RWPE2 (cell line): ENCODE data around the gene CFAP20.

ENCODE experiments used
- ATAC-seq: fragments of 200-7000 bp; cut with Tn5 transposase; 3 replicates; pipeline ENCODE4 v1.9.1; 2021; ENCODE audit warnings: low read depth
- DNase-seq: peaks from one replicate; pipeline ENCODE4 v3.0.0-alpha.2; 2020; ENCODE audit warnings: low spot score
- H3K27ac ChIP-seq: fragments of 450-650 bp; 2 replicates; pipeline ENCODE4 v1.5.1; 2017; ENCODE audit warnings: mild to moderate bottlenecking; ENCODE audit not compliant: poor library complexity, severe bottlenecking
- H3K27me3 ChIP-seq: fragments of 250-450 bp; sonication (Bioruptor Pico); 2 replicates; pipeline ENCODE4 v1.5.1; 2021; ENCODE audit warnings: mild to moderate bottlenecking, moderate library complexity; ENCODE audit not compliant: insufficient read depth, poor library complexity, severe bottlenecking
- H3K36me3 ChIP-seq: fragments of 250-450 bp; sonication (Bioruptor Pico); 2 replicates; pipeline ENCODE4 v1.5.1; 2020; ENCODE audit warnings: low read depth, mild to moderate bottlenecking, moderate library complexity
- H3K4me1 ChIP-seq: fragments of 250-450 bp; sonication (Bioruptor Pico); 2 replicates; pipeline ENCODE4 v1.5.1; 2021; ENCODE audit warnings: mild to moderate bottlenecking, moderate library complexity; ENCODE audit not compliant: insufficient read depth, poor library complexity, severe bottlenecking
- H3K4me3 ChIP-seq: fragments of 250-450 bp; sonication (Bioruptor Pico); 2 replicates; pipeline ENCODE4 v1.5.1; 2021; ENCODE audit warnings: mild to moderate bottlenecking, moderate library complexity; ENCODE audit not compliant: severe bottlenecking
- H3K9me3 ChIP-seq: fragments of 250-450 bp; sonication (Bioruptor Pico); 2 replicates; pipeline ENCODE4 v1.5.1; 2021; ENCODE audit warnings: mild to moderate bottlenecking, moderate library complexity; ENCODE audit not compliant: severe bottlenecking
- TF ChIP-seq, protein P1 (sequence below): fragments of 450-650 bp; IDR thresholded peaks from one replicate; pipeline ENCODE4 v1.5.1; 2017; ENCODE audit warnings: mild to moderate bottlenecking, moderate library complexity; ENCODE audit not compliant: poor library complexity, severe bottlenecking

Gene CFAP20

DNA sequence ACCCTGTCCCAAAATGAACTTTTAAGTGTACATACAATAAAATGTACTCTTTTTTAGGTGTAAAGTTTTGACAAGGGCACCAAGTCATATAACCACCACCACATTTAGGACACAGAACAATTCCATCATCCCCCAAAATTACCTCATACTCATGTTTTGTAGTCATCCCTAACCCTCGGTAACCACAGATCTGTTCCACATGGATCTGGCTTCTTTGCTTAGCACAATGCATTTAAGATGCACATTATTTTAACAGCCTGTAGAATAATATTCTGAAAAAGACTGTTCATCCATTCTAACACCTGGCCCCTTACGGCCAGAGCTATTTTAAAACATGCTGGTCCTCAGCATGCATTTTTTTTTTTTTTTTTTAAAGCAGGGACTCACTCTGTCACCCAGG, 25.2 kb upstream of the CFAP20 start:
- H3K4me3 ChIP-seq, result no peak overlapping the region
- ATAC-seq (no peak), DNase-seq (no peak)
- no peaks in the 10 kb centered on the region for H3K27me3 ChIP-seq
- no peaks in the 10 kb centered on the region for H3K9me3 ChIP-seq
- H3K4me1 ChIP-seq, result no peaks in the 10 kb centered on the region
- peaks cover under 1% of the 10 kb centered on the region; the same call in 1 of the 2 replicates for H3K36me3 ChIP-seq
- TF ChIP-seq, protein P1, sequence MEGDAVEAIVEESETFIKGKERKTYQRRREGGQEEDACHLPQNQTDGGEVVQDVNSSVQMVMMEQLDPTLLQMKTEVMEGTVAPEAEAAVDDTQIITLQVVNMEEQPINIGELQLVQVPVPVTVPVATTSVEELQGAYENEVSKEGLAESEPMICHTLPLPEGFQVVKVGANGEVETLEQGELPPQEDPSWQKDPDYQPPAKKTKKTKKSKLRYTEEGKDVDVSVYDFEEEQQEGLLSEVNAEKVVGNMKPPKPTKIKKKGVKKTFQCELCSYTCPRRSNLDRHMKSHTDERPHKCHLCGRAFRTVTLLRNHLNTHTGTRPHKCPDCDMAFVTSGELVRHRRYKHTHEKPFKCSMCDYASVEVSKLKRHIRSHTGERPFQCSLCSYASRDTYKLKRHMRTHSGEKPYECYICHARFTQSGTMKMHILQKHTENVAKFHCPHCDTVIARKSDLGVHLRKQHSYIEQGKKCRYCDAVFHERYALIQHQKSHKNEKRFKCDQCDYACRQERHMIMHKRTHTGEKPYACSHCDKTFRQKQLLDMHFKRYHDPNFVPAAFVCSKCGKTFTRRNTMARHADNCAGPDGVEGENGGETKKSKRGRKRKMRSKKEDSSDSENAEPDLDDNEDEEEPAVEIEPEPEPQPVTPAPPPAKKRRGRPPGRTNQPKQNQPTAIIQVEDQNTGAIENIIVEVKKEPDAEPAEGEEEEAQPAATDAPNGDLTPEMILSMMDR, result no peak
- H3K27ac ChIP-seq, result no peak overlapping the region

DNA sequence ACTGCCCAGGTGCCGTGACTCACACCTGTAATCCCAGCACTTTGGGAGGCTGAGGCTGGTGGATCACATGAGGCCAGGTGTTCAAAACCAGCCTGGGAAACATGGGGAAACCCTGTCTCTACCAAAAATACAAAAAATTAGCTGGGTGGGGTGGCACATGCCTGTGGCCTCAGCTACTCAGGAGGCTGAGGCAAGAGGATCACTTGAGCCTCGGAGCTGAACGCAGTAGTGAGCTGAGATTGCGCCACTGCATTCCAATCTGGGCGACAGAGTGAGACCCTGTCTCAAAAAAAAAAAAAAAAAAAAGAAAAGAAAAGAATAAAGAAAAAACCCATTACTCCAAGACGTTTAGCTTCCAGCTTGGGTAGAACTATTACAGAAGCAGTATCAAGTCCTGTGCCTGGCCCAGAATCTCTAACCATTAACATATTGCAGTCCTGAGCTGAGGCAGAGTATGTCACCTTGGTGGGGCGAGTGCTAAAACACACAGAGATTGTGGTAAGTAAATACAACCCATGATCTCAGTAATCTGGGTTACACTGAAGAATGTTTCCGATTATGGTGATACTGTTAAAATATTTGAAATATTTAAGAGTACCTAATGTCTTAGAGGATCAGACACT, 23.2 kb upstream of the CFAP20 start:
- H3K36me3 ChIP-seq, result no peaks in the 10 kb centered on the region
- DNase-seq, result no peak
- TF ChIP-seq, protein P1, result no peak
- no peak overlapping the region for H3K27ac ChIP-seq
- no peak overlapping the region for H3K4me3 ChIP-seq
- no peaks in the 10 kb centered on the region for H3K4me1 ChIP-seq
- no peaks in the 10 kb centered on the region for H3K9me3 ChIP-seq
- ATAC-seq, result no peak
- no peaks in the 10 kb centered on the region for H3K27me3 ChIP-seq

DNA sequence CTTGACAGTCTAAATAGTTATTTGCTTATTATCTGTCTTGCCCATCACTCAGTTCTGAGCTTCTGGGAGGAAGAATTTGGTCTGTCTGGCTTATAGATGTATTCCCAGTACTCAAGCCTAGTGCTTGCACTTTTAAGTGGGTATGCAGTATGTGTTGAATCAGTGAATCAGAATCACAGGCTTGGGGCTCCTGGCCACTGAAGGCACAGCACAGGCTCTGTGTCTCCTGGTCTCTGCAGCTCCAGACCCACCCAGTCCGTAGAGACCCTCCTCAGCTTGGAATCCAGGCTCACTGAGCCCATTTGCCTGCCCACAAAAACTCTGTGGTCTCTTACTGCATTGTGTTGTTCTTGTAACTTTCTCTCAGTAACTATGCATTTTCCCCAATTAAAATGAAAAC, 19.3 kb upstream of the CFAP20 start:
- no peak for ATAC-seq
- Histone ChIP-seq H3K36me3 (no peaks in the 10 kb centered on the region), H3K4me1 (no peaks in the 10 kb centered on the region), H3K27ac (no peak overlapping the region), H3K4me3 (no peak overlapping the region), H3K27me3 (no peaks in the 10 kb centered on the region), H3K9me3 (no peaks in the 10 kb centered on the region)
- no peak for DNase-seq
- TF ChIP-seq, protein P1, result no peak

DNA sequence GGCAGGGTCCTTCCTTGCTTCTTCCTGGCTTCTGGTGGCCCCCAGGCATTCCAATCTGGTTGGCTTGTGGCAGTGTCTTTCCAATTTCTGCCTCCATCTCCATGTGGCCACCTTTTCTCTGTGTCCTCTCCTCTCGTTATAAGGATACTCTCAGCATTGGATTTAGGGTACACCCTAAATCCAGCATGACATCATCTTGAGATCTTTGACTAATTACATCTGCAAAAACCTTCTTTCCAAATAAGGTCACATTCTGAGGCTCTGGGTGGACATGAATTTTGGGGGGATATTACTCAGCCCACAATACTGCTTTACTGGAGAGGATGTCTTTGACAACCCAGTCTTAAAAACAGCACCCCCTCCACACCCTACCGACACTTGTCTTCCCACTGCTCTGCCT, 18.9 kb upstream of the CFAP20 start:
- DNase-seq, result no peak
- TF ChIP-seq, protein P1, result no peak
- H3K9me3 ChIP-seq, result no peaks in the 10 kb centered on the region
- H3K4me1 ChIP-seq, result no peaks in the 10 kb centered on the region
- H3K27ac ChIP-seq, result no peak overlapping the region
- H3K27me3 ChIP-seq, result no peaks in the 10 kb centered on the region
- H3K4me3 ChIP-seq, result no peak overlapping the region
- ATAC-seq, result no peak
- H3K36me3 ChIP-seq, result no peaks in the 10 kb centered on the region

DNA sequence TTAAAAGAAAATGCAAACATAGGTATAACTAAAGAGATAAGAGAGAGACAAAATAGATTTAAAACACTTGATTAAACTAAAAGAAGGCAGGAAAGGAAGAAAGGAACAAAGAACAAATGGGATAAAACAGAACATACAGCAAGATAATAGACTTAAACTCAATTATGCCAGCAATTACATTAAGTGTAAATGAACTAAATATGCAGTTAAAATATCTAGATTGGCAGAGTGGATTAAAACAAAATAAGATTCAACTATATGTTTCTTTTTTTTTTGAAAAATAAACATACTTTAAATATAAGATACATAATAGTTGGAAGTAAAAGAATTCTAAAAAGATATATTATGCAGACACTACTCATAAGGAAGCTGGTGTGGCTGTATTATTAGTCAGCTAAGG, 9.7 kb upstream of the CFAP20 start:
- no peak overlapping the region for H3K27ac ChIP-seq
- H3K36me3 ChIP-seq, result no peaks in the 10 kb centered on the region
- DNase-seq, result no peak
- no peaks in the 10 kb centered on the region for H3K4me1 ChIP-seq
- H3K27me3 ChIP-seq, result no peaks in the 10 kb centered on the region
- H3K4me3 ChIP-seq, result no peak overlapping the region
- no peak for ATAC-seq
- H3K9me3 ChIP-seq, result peaks cover 9% of the 10 kb centered on the region
- TF ChIP-seq, protein P1, result no peak
